HEK293 (cell line): ENCODE data around the gene PLA2G4B.

Experiments used
- CTCF ChIA-PET: fragments of 350-600 bp; formaldehyde crosslinking; extraction: SDS; loops from one replicate; lab custom pipeline; 2021; ENCODE audit warnings: antibody characterized with exemption; lab: Yijun Ruan, JAX
- POLR2A ChIA-PET: fragments of 300-600 bp; formaldehyde crosslinking; extraction: SDS; loops from one replicate; lab custom pipeline; 2020; ENCODE audit warnings: antibody characterized with exemption, inconsistent platforms; lab: Yijun Ruan, JAX
- H3K27ac ChIP-seq: fragments of 200-500 bp; sonication (Bioruptor generic); 2 replicates; pipeline ENCODE4 v1.5.1; 2014; ENCODE audit warnings: low read depth, low read length, control low read depth, inconsistent platforms; ENCODE audit errors: extremely low read depth
- H3K36me3 ChIP-seq, 2 experiments: fragments of 200-500 bp in 1 of 2; sonication (Bioruptor generic) in 1 of 2; 1 replicate in 1 of 2; 2 replicates in 1 of 2; pipeline ENCODE4 v1.5.1; 2014 to 2017; ENCODE audit warnings: inconsistent platforms in 2 of 2, low read length in 2 of 2; ENCODE audit not compliant: control insufficient read depth in 2 of 2, insufficient read depth in 1 of 2
- H3K4me1 ChIP-seq: fragments of 200-500 bp; sonication (Bioruptor generic); 2 replicates; pipeline ENCODE4 v1.5.1; 2014; ENCODE audit warnings: mild to moderate bottlenecking, low read length, inconsistent platforms; ENCODE audit not compliant: control insufficient read depth, insufficient read depth
- H3K4me3 ChIP-seq: 2 replicates; pipeline ENCODE4 v1.5.1; 2011; ENCODE audit warnings: low read depth, mild to moderate bottlenecking, control low read depth, low read length, moderate library complexity
- H3K9me3 ChIP-seq: fragments of 200-500 bp; sonication (Bioruptor generic); 2 replicates; pipeline ENCODE4 v1.5.1; 2014; ENCODE audit warnings: low read depth, low read length, inconsistent platforms; ENCODE audit not compliant: control insufficient read depth, insufficient read depth
- GFI1B ChIP-seq: fragments of 450-650 bp; formaldehyde crosslinking; IDR thresholded peaks from 2 replicates; pipeline ENCODE4 v1.5.1; 2016; ENCODE audit warnings: missing biosample characterization, missing genetic modification characterization
- HOXD13 ChIP-seq: sonication (generic); formaldehyde crosslinking; IDR thresholded peaks from 2 replicates; pipeline ENCODE4 v1.8.0; 2022; ENCODE audit warnings: missing genetic modification reagents, borderline replicate concordance
- RBAK ChIP-seq: fragments of 450-650 bp; formaldehyde crosslinking; IDR thresholded peaks from 2 replicates; pipeline ENCODE4 v1.5.1; 2016; ENCODE audit warnings: missing biosample characterization, missing genetic modification characterization
- SP3 ChIP-seq: fragments of 450-650 bp; formaldehyde crosslinking; IDR thresholded peaks from 2 replicates; pipeline ENCODE4 v1.5.1; 2016; ENCODE audit warnings: missing biosample characterization, missing genetic modification characterization
- ZBTB21 ChIP-seq: fragments of 450-650 bp; formaldehyde crosslinking; IDR thresholded peaks from 2 replicates; pipeline ENCODE4 v1.5.1; 2017; ENCODE audit warnings: missing biosample characterization, missing genetic modification characterization
- ZBTB6 ChIP-seq: fragments of 450-650 bp; formaldehyde crosslinking; IDR thresholded peaks from 2 replicates; pipeline ENCODE4 v1.5.1; 2017; ENCODE audit warnings: missing biosample characterization, missing genetic modification characterization
- ZNF184 ChIP-seq: fragments of 450-650 bp; IDR thresholded peaks from 2 replicates; pipeline ENCODE4 v1.5.1; 2018; ENCODE audit warnings: missing biosample characterization, mild to moderate bottlenecking, missing genetic modification characterization
- ZNF248 ChIP-seq: fragments of 450-650 bp; formaldehyde crosslinking; IDR thresholded peaks from 2 replicates; pipeline ENCODE4 v1.5.1; 2017; ENCODE audit warnings: missing biosample characterization, missing genetic modification characterization
- ZNF266 ChIP-seq: fragments of 450-650 bp; formaldehyde crosslinking; IDR thresholded peaks from 2 replicates; pipeline ENCODE4 v1.5.1; 2016; ENCODE audit warnings: missing biosample characterization, missing genetic modification characterization, low read depth
- ZNF280C ChIP-seq: fragments of 450-650 bp; formaldehyde crosslinking; IDR thresholded peaks from 2 replicates; pipeline ENCODE4 v1.5.1; 2016; ENCODE audit warnings: missing biosample characterization, missing genetic modification characterization
- ZNF600 ChIP-seq: fragments of 450-650 bp; formaldehyde crosslinking; IDR thresholded peaks from 2 replicates; pipeline ENCODE4 v1.5.1; 2016; ENCODE audit warnings: missing biosample characterization, missing genetic modification characterization
- ZNF677 ChIP-seq: fragments of 450-650 bp; IDR thresholded peaks from 2 replicates; pipeline ENCODE4 v1.5.0; 2018; ENCODE audit warnings: missing biosample characterization, mild to moderate bottlenecking, missing genetic modification characterization, moderate library complexity
- ZNF768 ChIP-seq: fragments of 450-650 bp; formaldehyde crosslinking; IDR thresholded peaks from 2 replicates; pipeline ENCODE4 v1.5.1; 2018; ENCODE audit warnings: missing biosample characterization, mild to moderate bottlenecking, missing genetic modification characterization
- ZNF830 ChIP-seq: fragments of 450-650 bp; IDR thresholded peaks from 2 replicates; pipeline ENCODE4 v1.5.0; 2018; ENCODE audit warnings: missing biosample characterization, missing genetic modification characterization, low read depth, mild to moderate bottlenecking, moderate library complexity
- TF ChIP-seq, protein P1 (sequence below): fragments of 450-650 bp; formaldehyde crosslinking; IDR thresholded peaks from 2 replicates; pipeline ENCODE4 v1.5.1; 2016; ENCODE audit warnings: missing biosample characterization, missing genetic modification characterization
- TF ChIP-seq, protein P2 (sequence below): fragments of 450-650 bp; formaldehyde crosslinking; conservative IDR thresholded peaks from 2 replicates; pipeline ENCODE4 v1.5.1; 2016; ENCODE audit warnings: low read depth, missing biosample characterization, missing genetic modification characterization

Gene PLA2G4B

DNA sequence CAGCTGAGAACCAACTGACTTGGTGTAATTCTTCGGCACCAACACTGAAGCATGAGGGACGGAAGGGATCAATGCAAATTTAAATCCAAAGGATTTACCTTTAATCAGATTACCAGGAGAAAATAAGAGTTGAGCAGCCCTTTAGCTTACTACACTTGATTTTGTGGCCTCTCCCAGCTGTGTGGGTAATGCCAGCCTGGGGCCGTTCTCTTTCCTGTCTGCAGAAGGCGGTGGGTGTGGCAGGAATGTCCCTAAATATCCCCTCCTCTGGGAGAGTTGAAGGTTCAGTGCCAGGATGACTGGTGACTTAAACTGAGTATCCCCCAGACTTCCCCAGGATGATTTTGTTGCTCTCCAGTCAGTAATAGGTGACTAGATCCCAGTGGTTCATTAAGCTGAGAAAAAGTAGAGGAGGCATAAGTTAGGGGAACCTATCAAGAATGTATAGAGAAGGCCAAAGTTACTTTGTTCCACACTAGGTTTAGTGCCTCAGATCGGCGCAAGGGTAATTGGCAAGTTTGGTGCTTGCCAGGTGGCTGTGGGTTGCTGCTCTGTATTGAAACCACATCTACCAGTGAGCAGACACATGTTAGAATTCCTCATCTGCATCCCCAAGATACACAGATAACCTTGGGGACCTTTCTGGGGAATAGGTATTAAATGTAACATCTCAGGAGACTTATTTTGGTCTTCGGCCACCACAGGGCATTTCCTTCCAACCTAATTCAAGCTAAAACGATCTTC is 41.3 kb upstream of the PLA2G4B start (continued):
- TF ChIP-seq, protein P1, sequence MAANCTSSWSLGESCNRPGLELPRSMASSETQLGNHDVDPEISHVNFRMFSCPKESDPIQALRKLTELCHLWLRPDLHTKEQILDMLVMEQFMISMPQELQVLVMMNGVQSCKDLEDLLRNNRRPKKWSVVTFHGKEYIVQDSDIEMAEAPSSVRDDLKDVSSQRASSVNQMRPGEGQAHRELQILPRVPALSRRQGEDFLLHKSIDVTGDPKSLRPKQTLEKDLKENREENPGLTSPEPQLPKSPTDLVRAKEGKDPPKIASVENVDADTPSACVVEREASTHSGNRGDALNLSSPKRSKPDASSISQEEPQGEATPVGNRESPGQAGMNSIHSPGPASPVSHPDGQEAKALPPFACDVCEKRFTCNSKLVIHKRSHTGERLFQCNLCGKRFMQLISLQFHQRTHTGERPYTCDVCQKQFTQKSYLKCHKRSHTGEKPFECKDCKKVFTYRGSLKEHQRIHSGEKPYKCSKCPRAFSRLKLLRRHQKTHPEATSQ = no peak
- TF ChIP-seq, all 188 proteins: peak for 1

GRCh38 chr15:41798607-41799487 is 39.8 kb upstream of the PLA2G4B start:
- H3K27ac ChIP-seq = no peak overlapping the region
- TF ChIP-seq HOXD13 (CRISPR knock-in tag) (no peak), ZBTB21 (tag by site-specific recombination) (no peak), ZNF280C (tag by site-specific recombination) (no peak), ZNF266 (tag by site-specific recombination) (no peak), RBAK (tag by site-specific recombination) (no peak), ZNF600 (tag by site-specific recombination) (no peak), GFI1B (tag by site-specific recombination) (no peak), SP3 (tag by site-specific recombination) (no peak), ZNF768 (tag by site-specific recombination) (no peak), ZNF184 (tag by site-specific recombination) (no peak), ZNF677 (tag by site-specific recombination) (no peak), ZNF830 (tag by site-specific recombination) (no peak), ZBTB6 (no peak), ZNF248 (tag by site-specific recombination) (no peak)
- TF ChIP-seq, protein P2, sequence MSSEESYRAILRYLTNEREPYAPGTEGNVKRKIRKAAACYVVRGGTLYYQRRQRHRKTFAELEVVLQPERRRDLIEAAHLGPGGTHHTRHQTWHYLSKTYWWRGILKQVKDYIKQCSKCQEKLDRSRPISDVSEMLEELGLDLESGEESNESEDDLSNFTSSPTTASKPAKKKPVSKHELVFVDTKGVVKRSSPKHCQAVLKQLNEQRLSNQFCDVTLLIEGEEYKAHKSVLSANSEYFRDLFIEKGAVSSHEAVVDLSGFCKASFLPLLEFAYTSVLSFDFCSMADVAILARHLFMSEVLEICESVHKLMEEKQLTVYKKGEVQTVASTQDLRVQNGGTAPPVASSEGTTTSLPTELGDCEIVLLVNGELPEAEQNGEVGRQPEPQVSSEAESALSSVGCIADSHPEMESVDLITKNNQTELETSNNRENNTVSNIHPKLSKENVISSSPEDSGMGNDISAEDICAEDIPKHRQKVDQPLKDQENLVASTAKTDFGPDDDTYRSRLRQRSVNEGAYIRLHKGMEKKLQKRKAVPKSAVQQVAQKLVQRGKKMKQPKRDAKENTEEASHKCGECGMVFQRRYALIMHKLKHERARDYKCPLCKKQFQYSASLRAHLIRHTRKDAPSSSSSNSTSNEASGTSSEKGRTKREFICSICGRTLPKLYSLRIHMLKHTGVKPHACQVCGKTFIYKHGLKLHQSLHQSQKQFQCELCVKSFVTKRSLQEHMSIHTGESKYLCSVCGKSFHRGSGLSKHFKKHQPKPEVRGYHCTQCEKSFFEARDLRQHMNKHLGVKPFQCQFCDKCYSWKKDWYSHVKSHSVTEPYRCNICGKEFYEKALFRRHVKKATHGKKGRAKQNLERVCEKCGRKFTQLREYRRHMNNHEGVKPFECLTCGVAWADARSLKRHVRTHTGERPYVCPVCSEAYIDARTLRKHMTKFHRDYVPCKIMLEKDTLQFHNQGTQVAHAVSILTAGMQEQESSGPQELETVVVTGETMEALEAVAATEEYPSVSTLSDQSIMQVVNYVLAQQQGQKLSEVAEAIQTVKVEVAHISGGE (tag by site-specific recombination) = no peak
- TF ChIP-seq, all 188 proteins: peak for 0
- CTCF ChIA-PET = interaction anchor here (0.6 kb wide), 1 partner anchor 85 kb away, joined by 3 read pairs; no protein-coding TSS in a partner anchor
- Histone ChIP-seq H3K4me1 (no peaks in the 10 kb centered on the region), H3K9me3 (no peaks in the 10 kb centered on the region), H3K36me3 (peaks cover 0 to 8% of the 10 kb centered on the region in 2 experiments; a peak in 1 of 3 replicates), H3K4me3 (no peak overlapping the region)
- POLR2A ChIA-PET = no interaction called here
